Measurements from ENCODE around the gene DNASE1.
"Not testable (repeated sequence)": the region's sequence is repeated elsewhere in the genome, so short reads cannot be mapped to it uniquely, and the experiment has no call there.

The DNASE1 gene, protein sequence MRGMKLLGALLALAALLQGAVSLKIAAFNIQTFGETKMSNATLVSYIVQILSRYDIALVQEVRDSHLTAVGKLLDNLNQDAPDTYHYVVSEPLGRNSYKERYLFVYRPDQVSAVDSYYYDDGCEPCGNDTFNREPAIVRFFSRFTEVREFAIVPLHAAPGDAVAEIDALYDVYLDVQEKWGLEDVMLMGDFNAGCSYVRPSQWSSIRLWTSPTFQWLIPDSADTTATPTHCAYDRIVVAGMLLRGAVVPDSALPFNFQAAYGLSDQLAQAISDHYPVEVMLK
- total RNA-seq = 1.3 to 13.7 (median 5.2) reads per million in 18 experiments

DNA sequence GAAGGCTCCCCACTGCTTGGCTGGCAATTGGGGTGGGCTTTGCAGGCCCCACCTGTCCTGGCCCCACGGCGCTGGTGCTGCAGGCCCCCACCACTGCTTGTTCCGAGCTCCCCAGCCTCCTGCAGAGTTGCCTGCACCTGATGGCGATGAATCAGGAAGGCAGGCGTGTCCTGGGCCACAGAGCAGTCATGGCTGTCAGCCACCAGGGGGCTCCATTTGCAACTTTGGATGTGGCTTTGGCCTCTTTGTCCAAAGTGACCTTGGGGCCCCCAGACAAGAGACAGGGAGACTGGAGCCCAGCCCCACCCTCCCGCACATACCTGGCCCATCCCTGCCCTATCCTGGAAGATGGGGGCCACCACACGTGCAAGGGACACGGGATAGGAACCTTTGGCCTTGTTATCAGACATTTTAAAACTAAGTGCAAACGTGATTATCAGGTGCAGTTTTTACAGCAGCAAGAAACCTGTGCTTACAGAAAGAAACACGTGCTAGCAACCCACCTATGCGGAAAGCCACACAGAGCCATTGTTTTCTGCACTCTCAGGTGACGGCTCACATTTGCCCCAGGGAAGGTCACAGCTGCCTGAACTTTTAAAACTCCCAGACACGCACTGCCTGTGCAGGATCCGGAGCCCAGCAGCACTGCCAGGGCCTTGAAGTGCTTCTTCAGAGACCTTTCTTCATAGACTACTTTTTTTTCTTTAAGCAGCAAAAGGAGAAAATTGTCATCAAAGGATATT lies at the start of gene DNASE1:
DNASE1 (plus strand) TSS at position 443 of the 743 bp plus-strand sequence. CDS start 683 bp downstream, outside the sequence.
- peak; percentile 54 to 72 for DNase-seq

DNA sequence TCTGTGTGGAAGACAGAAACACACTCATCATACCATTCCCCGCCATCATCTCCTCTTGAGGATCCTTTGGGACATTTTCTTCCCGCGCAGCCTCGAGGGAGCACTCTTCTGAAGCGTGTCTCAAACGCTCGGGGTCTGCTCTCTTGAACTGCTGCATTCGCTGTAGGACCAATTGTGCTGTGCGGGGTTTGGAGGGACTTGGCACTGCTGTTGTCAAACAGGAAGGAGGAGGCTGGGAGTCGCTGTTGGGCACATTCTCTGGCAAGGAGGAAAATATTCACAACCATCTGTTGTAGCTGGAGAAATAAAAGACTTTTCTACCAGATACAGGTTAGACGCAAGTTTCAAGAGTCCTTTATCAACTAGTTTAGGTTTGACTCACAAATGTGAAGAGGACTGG lies 48.0 kb upstream of the DNASE1 start:
- DNase-seq = no peak

DNA sequence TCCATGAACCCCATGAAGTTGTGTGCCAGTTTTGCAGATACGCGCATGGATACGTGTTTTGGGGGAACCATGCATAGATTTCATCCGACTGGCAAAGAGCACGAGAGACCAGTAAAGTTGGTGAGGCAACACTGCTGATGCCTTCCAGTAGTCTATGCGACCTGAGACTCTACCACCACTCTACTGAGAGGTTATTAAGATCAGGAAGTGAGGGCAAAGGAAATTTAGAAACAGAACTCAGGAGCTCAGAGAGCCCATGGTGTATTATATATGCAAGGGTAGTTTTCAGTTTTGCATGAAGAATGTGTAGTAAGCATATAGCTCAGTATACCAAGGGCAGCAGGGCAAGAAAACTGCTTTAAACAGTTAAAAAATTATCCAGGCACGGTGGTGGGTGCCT lies 47.3 kb upstream of the DNASE1 start:
- DNase-seq = no peak

DNA sequence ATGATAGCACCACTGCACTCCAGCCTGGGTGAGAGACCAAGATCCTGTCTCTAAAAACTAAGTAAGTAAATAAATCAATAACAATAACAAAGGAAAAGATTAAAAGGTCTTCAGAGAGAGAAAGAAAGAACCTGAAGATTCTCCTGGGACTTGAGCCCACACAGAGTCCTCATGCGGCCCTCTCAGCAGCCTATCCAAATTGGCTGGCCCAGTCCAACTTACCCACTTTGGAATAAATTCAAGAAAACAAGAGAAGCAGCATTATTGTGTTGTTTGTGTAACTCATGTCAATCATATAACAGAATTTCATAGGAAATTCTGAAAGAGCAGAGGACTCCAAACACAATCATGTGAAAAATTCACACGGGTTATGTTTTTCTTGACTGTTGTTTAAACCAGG lies 46.9 kb upstream of the DNASE1 start:
- DNase-seq = no peak

DNA sequence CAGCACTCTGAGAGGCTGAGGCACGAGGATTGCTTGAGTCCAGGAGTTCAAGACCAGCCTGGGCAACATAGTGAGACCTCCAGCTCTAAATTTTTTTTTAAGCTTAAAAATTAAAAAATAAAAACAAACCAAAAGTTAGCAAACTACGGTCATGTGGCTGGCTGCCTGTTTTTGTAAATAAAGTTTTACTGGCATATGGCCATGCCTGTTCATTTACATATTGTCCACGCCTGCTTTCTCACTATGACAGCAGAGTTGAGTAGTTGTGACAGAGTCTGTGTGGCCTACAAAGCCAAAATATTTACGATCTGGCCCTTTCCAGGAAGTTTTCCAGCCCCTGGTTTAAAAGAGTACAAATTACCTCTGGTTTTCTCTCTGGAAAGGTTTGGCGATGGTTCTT lies 46.4 kb upstream of the DNASE1 start:
- no peak for DNase-seq

DNA sequence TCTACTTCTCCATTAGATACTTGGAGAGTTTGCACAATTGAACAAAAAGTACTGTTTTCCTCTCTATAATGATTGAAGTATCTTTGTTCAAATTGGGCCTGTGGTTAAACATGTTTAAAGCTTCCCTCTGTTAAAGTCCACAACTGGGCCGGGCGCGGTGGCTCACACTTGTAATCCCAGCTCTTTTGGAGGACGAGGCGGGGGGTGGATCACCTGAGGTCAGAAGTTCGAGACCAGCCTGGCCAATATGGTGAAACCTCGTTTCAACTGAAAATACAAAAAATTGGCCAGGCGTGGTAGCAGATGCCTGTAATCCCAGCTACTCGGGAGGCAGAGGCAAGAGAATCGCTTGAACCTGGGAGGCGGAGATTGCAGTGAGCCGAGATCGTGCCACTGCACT lies 45.5 kb upstream of the DNASE1 start:
- DNase-seq = not testable (repeated sequence)

DNA sequence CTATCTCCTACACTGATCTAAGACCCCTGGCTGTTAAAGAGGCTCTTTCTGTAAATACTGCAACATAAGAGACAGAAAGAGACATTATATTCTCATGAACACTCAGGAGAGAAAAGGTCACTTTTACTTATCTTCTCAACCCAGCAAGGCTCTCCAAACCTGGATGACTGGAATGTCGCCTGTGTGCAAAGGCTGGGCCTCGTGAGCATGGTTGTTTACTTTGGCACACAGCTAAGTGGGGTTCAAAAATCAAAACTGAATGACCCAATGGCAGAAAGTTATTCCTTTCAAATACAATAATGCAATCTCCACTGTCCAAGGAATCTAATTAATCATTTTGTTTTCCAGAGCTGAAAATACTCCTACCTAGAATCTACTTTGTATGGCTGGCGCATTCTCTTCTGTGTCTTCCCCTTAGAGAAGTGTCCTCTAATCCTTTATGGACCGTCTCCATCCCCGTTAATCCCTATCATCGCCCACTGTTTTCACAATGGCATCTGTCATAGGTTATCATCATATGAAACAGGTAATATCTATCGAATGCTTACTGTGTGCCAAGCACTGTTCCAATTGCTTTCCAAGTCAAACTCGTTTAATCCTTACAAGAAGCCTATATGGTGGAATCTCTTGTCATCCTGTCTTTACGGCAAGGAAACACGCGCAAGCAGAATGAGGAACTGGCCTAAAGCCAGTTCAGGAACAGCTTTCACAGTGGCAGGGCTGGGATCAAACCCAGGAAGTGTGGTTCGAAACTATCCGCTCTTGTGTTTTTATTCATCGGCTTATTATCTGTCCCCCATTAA lies 44.4 kb upstream of the DNASE1 start:
- DNase-seq = peak; percentile 44 to 68

DNA sequence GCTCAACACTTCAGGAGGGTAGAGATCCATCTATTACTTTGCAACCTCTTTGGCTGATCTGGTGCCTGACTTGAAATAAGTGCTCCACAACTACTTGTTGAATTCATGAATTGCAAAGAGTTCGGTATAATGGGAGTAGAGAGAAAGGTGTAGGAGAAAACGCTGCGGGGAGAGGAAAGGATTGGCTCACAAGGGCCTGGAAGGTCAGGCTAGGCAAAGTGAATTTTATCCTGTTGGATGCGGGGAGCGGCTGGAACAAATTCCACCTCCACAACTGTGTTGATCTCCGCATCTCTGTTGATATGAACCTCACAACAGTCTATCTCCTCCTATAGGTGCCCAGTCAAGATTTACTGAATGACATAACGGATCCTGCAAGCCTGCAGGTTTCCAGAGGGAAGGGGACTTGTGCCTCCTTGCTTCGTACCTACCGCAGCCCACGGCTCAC lies 43.8 kb upstream of the DNASE1 start:
- DNase-seq = no peak

DNA sequence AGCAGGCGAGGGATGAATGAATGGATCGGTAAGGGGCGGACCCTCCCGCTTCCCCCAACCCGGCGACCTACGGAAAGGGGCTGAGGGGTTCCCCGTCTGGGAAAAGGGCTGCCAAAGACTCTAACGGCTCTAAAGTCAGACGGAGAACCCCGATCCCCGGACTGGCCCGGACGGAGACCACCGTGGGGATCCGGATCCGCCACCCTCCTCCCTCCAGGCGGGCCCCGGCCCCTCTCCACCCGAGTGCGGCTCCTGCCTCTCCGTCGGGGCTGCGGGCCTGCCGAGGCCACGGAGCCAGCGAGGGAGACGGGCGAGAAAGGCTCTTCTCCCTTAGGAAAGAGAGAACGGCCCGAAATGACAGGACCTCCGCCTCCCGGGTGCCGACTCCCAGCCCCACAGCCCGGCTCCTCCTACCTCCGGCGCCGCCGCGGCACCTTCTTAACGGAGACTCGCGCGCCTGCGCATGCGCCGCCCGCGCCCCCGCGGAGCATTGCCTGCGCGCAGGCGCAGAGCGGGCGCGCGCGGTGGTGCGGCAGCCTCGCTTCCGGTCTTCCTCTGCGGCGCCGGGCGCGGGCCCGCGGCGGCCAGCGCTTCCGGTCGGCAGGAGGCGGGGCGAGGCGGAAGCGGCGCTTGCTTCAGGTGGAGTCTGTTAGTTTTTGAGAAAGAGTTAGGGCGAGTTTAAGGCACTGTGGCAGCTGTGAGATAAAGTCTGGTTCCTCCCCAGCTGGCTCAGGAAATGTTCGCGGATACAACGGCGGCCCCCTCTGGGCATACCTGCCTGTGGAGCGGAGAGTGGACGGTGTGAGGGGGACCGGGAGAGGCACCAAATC lies 43.1 kb upstream of the DNASE1 start, which contains the start of gene SLX4:
SLX4 (minus strand) TSS at position 461 of the 830 bp plus-strand sequence. CDS start 2,642 bp downstream, outside the sequence.
- DNase-seq = peak; percentile 95 to 98

DNA sequence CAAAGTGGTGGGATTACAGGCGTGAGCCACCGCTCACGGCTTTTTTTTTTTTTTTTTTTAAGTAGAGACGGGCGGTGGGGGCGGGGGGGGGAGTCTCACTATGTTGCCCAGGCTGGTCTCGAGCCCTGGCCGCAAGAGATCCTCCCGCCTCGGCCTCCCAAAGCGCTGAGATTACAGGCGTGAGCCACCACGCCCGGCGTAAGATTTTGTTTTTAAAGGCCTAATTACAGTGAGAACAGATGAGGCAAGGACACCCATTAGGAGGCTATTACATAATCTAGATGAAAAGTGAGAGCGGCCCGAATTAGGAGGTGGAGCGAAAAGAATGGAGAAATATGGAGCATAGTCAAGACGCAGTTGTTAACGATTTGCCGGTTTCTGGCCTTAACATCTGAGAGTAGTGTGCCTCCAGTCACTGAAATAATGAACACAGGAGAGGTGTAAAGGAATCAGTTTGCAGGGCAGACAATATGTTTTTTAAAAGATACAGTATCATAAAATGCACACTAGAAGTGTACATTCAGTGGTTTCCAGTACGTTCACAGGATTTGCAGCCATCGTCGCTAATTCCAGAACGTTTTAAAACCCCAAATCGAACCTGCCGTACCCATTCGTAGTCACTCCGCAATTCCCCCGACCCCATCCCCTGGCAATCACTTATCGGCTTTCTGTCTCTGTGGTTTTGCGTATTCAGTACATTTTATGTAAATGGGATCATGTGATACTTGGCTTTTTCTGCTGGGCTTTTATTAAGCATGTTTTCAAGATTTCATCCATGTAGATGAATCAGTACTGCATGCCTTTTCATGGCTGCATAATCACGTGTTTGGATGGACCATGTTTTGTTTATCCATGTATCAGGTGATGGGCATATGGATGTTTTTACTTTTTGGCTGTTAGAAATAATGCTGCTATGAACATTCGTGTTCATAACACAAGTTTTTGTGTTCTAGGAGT lies 41.7 kb upstream of the DNASE1 start:
- DNase-seq = no peak

DNA sequence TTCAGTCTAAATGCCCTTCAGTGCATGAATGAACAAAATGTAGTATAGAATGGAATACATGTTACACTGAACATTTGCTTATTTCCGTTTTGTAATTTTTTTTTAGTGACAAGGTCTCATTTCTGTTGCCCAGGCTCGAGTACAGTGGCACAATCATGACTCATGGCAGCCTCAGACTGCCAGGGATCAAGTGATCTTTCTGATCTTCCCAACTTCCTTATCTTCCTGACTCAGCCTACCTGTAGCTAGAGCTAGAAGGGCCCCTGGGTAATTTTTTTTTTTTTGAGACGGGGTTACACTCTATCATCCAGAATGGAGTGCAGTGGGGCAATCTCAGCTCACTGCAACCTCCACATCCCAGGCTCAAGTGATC lies 35.7 kb upstream of the DNASE1 start:
- DNase-seq = peak; percentile 71 to 81

DNA sequence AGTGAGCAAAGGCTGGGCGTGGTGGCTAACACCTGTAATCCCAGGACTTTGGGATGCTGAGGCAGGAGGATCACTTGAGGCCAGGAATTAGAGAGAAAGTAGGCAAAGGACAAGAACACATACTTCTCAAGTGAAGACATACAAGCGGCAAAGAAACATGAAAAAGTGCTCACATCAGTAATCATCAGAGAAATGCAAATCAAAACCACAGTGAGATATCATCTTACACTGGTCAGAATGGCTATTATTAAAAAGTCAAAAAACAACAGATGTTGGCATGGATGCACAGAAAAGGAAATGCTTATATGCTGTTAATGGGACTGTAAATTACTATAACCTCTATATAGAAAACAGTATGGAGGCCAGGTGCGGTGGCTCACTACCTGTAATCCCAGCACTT lies 30.8 kb upstream of the DNASE1 start:
- DNase-seq = no peak

DNA sequence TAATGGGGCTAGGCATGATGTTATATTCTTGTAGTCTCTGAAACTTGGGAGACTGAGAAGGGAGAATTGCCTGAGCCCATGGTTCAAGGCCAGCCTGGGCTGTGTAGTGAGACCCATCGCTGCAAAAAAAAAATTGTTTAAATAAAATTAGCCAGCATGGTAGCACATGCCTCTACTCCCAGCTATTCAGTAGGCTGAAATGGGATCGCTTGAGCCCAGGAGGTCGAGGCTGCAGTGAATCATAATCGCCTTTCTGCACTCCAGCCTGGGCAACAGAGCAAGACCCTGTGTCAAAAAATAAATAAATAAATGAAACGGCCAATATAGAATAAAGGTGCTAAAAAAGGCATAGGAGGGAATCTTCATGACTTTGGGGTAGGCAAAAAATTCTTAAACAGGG lies 29.2 kb upstream of the DNASE1 start:
- DNase-seq = no peak

DNA sequence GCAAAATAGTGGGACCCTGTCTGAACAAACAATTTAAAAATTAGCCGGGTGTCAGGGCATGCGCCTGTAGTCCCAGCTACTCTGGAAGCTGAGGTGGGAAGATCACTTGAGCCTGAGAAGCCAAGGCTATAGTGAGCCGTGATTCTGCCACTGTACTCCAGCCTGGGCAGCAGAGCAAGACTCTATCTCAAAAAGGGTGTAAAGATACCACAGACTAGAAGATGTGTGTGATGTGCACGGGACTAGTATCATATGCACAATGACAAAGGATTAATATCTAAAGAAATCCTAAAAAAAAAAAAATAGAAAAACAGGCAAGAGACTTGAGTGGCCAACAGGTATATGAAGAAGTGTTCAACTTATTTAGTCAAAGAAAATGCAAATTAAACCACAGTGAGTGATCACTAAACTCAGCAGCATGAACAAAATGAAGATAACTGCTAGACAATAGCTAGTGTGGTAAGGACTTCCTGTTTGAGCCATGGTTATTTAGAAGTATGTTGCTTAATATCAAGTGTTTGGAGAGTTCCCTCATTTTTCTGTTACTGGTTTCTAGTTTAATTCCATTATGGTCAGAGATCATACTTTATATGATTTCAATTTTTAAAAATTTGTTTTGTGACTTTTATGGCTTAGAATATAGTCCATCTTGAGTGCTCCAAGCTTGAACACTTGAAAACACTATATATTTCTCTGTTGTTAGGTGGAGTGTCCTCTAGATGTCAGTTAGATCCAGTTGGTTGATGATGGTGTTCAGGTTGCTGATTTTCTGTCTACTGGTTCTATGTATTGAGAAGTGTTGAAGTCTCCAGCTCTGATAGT lies 28.4 kb upstream of the DNASE1 start:
- peak; percentile 39 to 65 for DNase-seq

DNA sequence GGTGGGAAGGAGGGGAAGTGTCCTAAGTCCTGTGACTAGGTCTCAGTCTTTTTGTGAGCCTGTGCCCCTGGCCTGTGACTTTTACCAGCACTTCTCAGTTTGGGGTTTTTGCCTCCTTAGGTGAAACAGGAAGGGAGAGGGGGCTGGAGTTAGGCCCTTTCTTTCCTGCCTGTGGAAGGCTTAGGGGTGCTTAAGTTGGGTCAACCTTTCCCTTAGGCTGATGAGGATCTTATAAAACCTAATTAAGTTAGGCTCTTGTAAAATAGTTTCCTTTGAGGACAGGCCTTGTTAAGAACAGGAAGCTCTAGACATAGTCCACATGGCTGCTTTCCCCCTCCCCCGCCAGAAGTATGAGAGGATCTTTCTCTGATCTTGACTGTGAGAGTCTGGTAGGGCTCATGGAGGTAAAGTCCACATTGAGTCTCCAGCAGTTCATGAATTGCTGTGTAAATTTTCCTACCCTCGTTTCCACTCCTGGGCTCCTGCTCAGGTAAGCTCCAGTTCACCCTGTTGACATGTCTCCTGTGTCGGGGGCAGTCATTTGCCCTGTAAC lies 17.0 kb upstream of the DNASE1 start:
- peak; percentile 55 to 74 for DNase-seq

DNA sequence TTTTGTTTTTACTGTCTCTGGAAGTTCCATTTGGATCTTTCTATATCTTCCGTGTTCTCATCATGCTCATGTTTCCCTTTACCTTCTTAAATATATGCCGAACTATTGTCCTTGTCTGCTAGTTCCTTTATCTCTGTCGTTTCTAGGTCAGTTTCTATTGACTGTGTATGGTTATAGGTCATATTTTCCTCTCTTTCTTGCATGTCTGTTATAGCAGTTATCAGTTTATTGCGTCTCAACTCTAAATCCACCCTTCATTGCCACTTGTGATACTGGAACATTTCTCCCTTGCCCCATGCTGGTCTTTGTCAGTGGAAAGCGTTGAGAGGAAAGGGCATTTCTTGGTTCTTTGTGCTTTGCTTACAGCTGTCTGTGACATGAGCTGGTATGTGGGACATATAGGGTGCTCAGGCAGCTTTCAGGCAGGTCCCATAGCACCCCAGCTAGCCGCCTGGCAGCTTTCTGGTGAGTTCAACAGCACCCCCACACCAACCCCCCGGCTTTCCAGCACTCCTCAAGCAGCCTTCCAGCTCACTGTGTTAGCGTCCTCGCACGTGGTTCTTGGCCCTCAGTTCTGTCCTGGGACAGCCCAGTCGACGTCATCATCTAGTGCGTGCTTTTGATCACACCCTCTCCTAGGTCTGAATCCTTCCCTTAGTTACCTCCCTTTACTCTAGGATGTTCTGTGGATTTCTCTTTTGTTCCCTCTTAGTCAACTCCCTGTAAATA lies 15.4 kb upstream of the DNASE1 start:
- no peak for DNase-seq

DNA sequence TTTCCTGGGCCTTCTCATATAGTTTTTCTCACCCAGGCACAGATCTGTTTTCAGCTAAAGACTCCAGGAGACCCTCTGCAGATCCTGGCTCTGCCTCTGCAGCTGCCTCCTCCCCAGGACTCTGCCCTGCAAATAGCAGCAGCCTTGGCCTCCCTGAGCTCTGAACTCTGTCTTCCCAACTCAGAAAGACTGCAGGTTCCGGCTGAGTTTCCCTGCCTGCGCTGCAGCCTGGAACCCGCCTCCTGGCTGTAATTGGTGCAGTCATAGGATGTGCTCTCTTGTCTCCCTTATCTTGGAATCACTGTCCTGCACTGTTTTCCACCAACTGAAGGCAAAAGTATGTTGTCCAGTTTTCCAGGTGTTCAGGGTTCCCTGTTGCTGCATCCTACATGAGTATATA lies 14.3 kb upstream of the DNASE1 start:
- DNase-seq = no peak

DNA sequence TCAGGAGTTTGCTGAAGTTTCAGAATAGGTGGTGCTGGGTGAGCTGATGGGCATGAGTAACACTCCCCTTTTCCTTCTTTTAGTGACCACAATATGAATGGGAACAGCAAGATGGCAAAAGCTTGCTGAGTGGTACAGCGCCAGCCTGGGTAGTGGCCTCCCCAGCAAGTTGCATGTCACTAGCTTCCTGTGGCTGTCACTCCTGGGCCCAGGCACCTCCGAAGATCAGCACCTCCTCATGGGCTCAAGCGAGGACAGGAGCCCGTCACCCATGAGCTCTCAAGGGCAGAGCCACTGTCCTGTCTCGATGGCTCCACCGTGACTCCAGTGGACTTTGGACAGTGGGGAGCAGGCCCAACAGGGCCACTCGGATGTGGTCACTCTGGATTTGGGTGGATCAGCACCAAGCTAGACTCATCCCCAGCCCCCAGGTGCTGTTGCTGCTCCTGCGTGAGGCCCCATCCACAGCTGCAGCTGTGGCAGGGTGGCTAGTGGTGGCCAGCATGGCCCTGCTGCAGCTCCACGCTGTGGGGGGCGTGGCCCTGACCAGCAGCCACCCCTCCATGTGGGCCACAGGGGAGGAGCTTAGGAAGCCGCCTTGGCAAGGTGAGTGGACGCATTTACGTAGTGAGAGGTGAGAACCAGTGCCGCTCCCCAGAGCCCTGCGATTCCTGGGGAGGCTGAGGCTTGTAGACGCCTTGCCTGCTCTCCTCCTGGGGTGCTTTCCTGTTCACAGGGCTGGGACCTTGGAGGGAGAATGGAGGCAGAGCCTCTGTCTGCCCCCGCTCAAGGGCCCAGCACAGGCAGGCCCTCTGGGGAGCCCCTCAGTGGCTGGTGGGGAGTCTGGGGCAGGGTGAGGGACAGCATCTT lies 13.6 kb upstream of the DNASE1 start:
- no peak for DNase-seq
